Endothelial cell of umbilical vein (primary cell): ENCODE measurements around the gene POU4F3. TPM values are rescaled to one million over a fixed set of nuclear protein-coding genes. Genes with fewer than 3 reads are reported as not detected.

Experiments used
- BruUV-seq: library from RNA; stranded (reverse); fragments of 400-500 nt; replicated peaks from 2 replicates; lab custom pipeline; 2021; lab: Mats Ljungman, UMichigan
- CTCF ChIA-PET: fragments of 300-600, 350-600 bp; sonication (Branson Sonifier 250); formaldehyde crosslinking; loops from one replicate; lab custom pipeline; 2021; ENCODE audit warnings: antibody characterized with exemption, inconsistent platforms; lab: Charles Lee
- POLR2A ChIA-PET: fragments of 300-600, 350-600 bp; sonication (Branson Sonifier 250); formaldehyde crosslinking; loops from one replicate; lab custom pipeline; 2021; ENCODE audit warnings: antibody characterized with exemption, inconsistent platforms; lab: Charles Lee
- DNase-seq: peaks from one replicate; pipeline ENCODE4 v3.0.0-alpha.2; 2011; ENCODE audit warnings: low read depth, low spot score
- FAIRE-seq: peaks from 2 replicates; lab custom pipeline; 2011; peaks lifted over from hg19 to GRCh38; lab: Jason Lieb, UNC
- H2AFZ ChIP-seq: 2 replicates; pipeline ENCODE4 v1.6.0; 2012; ENCODE audit warnings: low read depth, low read length, control low read depth, inconsistent platforms
- H3K27ac ChIP-seq: 2 replicates; pipeline ENCODE4 v1.5.1; 2011; ENCODE audit warnings: low read depth, mild to moderate bottlenecking, control low read depth, low read length, moderate library complexity; ENCODE audit not compliant: insufficient read depth
- H3K27me3 ChIP-seq, 2 experiments: 2 replicates each; pipeline versions ENCODE4 v1.6.0 to v1.6.1; 2011; ENCODE audit warnings: low read length in 2 of 2, mixed read lengths in 1 of 2; ENCODE audit not compliant: control insufficient read depth in 2 of 2, insufficient read depth in 2 of 2
- H3K36me3 ChIP-seq, 2 experiments: 2 replicates in 1 of 2; 3 replicates in 1 of 2; pipeline ENCODE4 v1.5.1; 2011; ENCODE audit warnings: low read length in 2 of 2, mild to moderate bottlenecking in 1 of 2, moderate library complexity in 1 of 2; ENCODE audit not compliant: control insufficient read depth in 2 of 2, insufficient read depth in 2 of 2; ENCODE audit errors: extremely low read depth in 1 of 2
- H3K4me1 ChIP-seq: 3 replicates; pipeline ENCODE4 v1.5.1; 2011; ENCODE audit warnings: mild to moderate bottlenecking, low read length; ENCODE audit not compliant: control insufficient read depth, insufficient read depth; ENCODE audit errors: extremely low read depth
- H3K4me2 ChIP-seq: 2 replicates; pipeline ENCODE4 v1.6.1; 2011; ENCODE audit warnings: low read length, control low read depth, mixed read lengths; ENCODE audit not compliant: insufficient read depth
- H3K4me3 ChIP-seq, 3 experiments: fragments of 200-600 bp in 1 of 3; sonication (generic), shearing (Covaris generic) in 1 of 3; replicated peaks in 1 of 3; 2 replicates each; pipeline ENCODE4 v1.5.1; 2011 to 2016; ENCODE audit warnings: control low read depth in 3 of 3, low read length in 3 of 3, mild to moderate bottlenecking in 2 of 3, inconsistent platforms in 1 of 3, low read depth in 1 of 3, moderate library complexity in 1 of 3; ENCODE audit not compliant: insufficient read depth in 1 of 3
- H3K79me2 ChIP-seq: 2 replicates; pipeline ENCODE4 v1.6.0; 2012; ENCODE audit warnings: low read length, inconsistent platforms; ENCODE audit not compliant: control insufficient read depth, insufficient read depth
- H3K9ac ChIP-seq: replicated peaks from 2 replicates; pipeline ENCODE3; 2011; ENCODE audit warnings: low read length, control low read depth; ENCODE audit not compliant: insufficient read depth; ENCODE audit errors: extremely low read depth
- H3K9me1 ChIP-seq: replicated peaks from 3 replicates; pipeline ENCODE4 v1.6.0; 2011; ENCODE audit warnings: mild to moderate bottlenecking, low read length; ENCODE audit not compliant: control insufficient read depth, insufficient read depth; ENCODE audit errors: extremely low read depth
- H3K9me3 ChIP-seq: replicated peaks from 2 replicates; pipeline ENCODE4 v1.5.1; 2012; ENCODE audit warnings: low read length, inconsistent platforms; ENCODE audit not compliant: control insufficient read depth, insufficient read depth
- H4K20me1 ChIP-seq: replicated peaks from 2 replicates; pipeline ENCODE3; 2011; ENCODE audit warnings: mild to moderate bottlenecking, low read length; ENCODE audit not compliant: control insufficient read depth, insufficient read depth; ENCODE audit errors: extremely low read depth
- EZH2 ChIP-seq: IDR thresholded peaks from 2 replicates; pipeline ENCODE4 v1.6.1; 2012; ENCODE audit warnings: borderline replicate concordance, low read depth, mild to moderate bottlenecking, moderate library complexity, low read length, inconsistent platforms; ENCODE audit not compliant: severe bottlenecking
- dilution Hi-C: fragments of 300-500 bp; cut with MboI; formaldehyde crosslinking; loops from one replicate; pipeline ENCODE4 v1.15.0; 2019; ENCODE audit warnings: low sequenced_read_pairs; ENCODE audit not compliant: extremely low pct_ligation_motif_present
- intact Hi-C: fragments of 100-400 bp; cut with micrococcal nuclease; formaldehyde crosslinking; loops from one replicate; pipeline ENCODE4 v1.10.0; 2022
- polyA plus RNA-seq, 4 experiments: library from polyadenylated mRNA; depleted of rRNA in 3 of 4; stranded (reverse) in 3 of 4; unstranded in 1 of 4; fragments of >200 nt; gene quantifications; 2 replicates each; pipeline versions ENCODE4 v1.2.1 to v1.2.3, GENCODE V29; 2011 to 2012; ENCODE audit warnings: missing spikeins in 1 of 4
- total RNA-seq: library from RNA; stranded (reverse); gene quantifications from 2 replicates; pipeline ENCODE4 v1.2.3, GENCODE V29; 2021

Gene POU4F3
- total and polyA plus RNA-seq, 2 donors (not counting 3 experiments of a cell fraction or from before 2014, with no cell fraction given), result 0.08 TPM; not detected in 1

GRCh38 chr5:146310540-146310939, 28.1 kb upstream of the POU4F3 start:
- dilution Hi-C loops, result no loop called here

GRCh38 chr5:146311278-146311677, 27.4 kb upstream of the POU4F3 start:
- ChIA-PET CTCF (no interaction called here), POLR2A (no interaction called here)
- Histone ChIP-seq H3K4me3 (no peak overlapping the region), H3K27me3 (peaks cover 0 to 3% of the 10 kb centered on the region in 2 experiments), H3K36me3 (no peaks in the 10 kb centered on the region), H3K9ac (no peak overlapping the region), H2AFZ (no peak overlapping the region), H3K9me3 (no peaks in the 10 kb centered on the region), H3K27ac (no peak overlapping the region), H3K9me1 (no peaks in the 10 kb centered on the region), H4K20me1 (no peaks in the 10 kb centered on the region), H3K4me2 (no peak overlapping the region), H3K4me1 (no peaks in the 10 kb centered on the region), H3K79me2 (no peaks in the 10 kb centered on the region)
- FAIRE-seq (no peak), DNase-seq (no peak)
- no peak for TF ChIP-seq EZH2
- intact Hi-C loops, result no loop called here
- no TSS peak for BruUV-seq
- dilution Hi-C loops, result no loop called here

More at GRCh38 chr5:146310540-146310939, 28.1 kb upstream of the POU4F3 start:
- no peak for TF ChIP-seq EZH2
- Histone ChIP-seq H3K79me2 (no peaks in the 10 kb centered on the region), H2AFZ (no peak overlapping the region), H3K9me1 (no peaks in the 10 kb centered on the region), H3K4me3 (no peak overlapping the region), H3K36me3 (no peaks in the 10 kb centered on the region), H3K9me3 (no peaks in the 10 kb centered on the region), H3K9ac (no peak overlapping the region), H4K20me1 (no peaks in the 10 kb centered on the region), H3K4me1 (no peaks in the 10 kb centered on the region), H3K4me2 (no peak overlapping the region), H3K27me3 (peaks cover 3% of the 10 kb centered on the region in 2 experiments), H3K27ac (no peak overlapping the region)
- ChIA-PET CTCF (no interaction called here), POLR2A (no interaction called here)
- DNase-seq (no peak), FAIRE-seq (no peak)
- intact Hi-C loops, result no loop called here
- BruUV-seq, result no TSS peak
